Measurements from ENCODE around the gene SKIC8.

DNA sequence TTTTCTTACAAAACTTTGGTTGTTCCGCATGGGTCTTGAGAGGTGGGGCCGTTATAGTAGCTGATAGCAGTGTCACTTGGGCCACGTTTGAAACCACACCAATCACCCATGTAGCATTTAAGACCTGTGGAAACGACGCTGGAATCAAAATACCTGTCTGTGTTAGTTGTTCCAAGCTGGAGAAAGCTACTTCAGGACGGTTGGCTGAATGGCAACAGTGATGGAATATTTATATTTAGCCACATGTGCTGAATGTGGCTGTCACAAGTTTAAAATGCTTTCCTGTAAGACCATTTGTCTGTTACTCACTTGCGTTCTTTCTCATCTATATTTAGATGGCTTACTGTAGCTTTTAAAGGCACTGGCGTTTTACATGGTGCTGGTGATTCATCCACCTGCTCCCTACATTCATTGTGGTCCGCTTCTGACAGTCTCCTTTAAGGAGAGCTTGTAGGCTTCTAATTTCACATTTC is 33.6 kb downstream of the SKIC8 start:
- TF ChIP-seq, protein P1, sequence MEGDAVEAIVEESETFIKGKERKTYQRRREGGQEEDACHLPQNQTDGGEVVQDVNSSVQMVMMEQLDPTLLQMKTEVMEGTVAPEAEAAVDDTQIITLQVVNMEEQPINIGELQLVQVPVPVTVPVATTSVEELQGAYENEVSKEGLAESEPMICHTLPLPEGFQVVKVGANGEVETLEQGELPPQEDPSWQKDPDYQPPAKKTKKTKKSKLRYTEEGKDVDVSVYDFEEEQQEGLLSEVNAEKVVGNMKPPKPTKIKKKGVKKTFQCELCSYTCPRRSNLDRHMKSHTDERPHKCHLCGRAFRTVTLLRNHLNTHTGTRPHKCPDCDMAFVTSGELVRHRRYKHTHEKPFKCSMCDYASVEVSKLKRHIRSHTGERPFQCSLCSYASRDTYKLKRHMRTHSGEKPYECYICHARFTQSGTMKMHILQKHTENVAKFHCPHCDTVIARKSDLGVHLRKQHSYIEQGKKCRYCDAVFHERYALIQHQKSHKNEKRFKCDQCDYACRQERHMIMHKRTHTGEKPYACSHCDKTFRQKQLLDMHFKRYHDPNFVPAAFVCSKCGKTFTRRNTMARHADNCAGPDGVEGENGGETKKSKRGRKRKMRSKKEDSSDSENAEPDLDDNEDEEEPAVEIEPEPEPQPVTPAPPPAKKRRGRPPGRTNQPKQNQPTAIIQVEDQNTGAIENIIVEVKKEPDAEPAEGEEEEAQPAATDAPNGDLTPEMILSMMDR (IDR thresholded peaks at IDR 0.05), result no peak
- no peak for TF ChIP-seq POLR2A (IDR thresholded peaks at IDR 0.05)
